Activated CD4-positive, alpha-beta memory T cell treated with anti-CD3 and anti-CD28 coated beads, Interleukin-2, amount 10 ng/mL, durations not matched to agents 7 days and 5 days (primary cell): Measurements from ENCODE around the gene PTPN21. TPM values are rescaled to one million over a fixed set of nuclear protein-coding genes. Genes with fewer than 3 reads are reported as not detected.

Source experiments
- CTCF ChIA-PET: fragments of 350-600 bp; sonication (Branson Sonifier 250); formaldehyde crosslinking; loops from one replicate; lab custom pipeline; 2021; ENCODE audit warnings: antibody characterized with exemption, inconsistent platforms; lab: Charles Lee
- POLR2A ChIA-PET: fragments of 350-600 bp; sonication (Branson Sonifier 250); formaldehyde crosslinking; loops from one replicate; lab custom pipeline; 2021; ENCODE audit warnings: antibody characterized with exemption; lab: Charles Lee
- DNase-seq: peaks from one replicate; pipeline ENCODE4 v3.0.0-alpha.2; 2020
- H3K27ac Mint-ChIP-seq: one replicate; pipeline ENCODE4 v1.8.0; 2021; ENCODE audit warnings: mild to moderate bottlenecking, mixed read lengths
- H3K27me3 Mint-ChIP-seq: one replicate; pipeline ENCODE4 v1.8.0; 2021; ENCODE audit warnings: mixed read lengths
- H3K36me3 Mint-ChIP-seq: one replicate; pipeline ENCODE4 v1.8.0; 2021; ENCODE audit warnings: low read depth, mixed read lengths
- H3K4me1 Mint-ChIP-seq: one replicate; pipeline ENCODE4 v1.8.0; 2021; ENCODE audit warnings: mixed read lengths
- H3K4me3 Mint-ChIP-seq: one replicate; pipeline ENCODE4 v1.8.0; 2021; ENCODE audit warnings: mild to moderate bottlenecking, mixed read lengths
- H3K9me3 Mint-ChIP-seq: one replicate; pipeline ENCODE4 v1.8.0; 2021; ENCODE audit warnings: mixed read lengths
- total RNA-seq, 2 experiments: library from RNA; stranded (reverse); gene quantifications; one replicate each; pipeline ENCODE4 v1.2.3, GENCODE V29; 2021

The PTPN21 gene
- total RNA-seq, 2 experiments from 2014 or later: not detected

GRCh38 chr14:88470542-88471440 is 84.0 kb downstream of the PTPN21 start:
- Mint-ChIP-seq H3K4me1 (no peaks in the 10 kb centered on the region), H3K4me3 (no peak overlapping the region), H3K27ac (no peak overlapping the region), H3K27me3 (no peaks in the 10 kb centered on the region), H3K9me3 (no peaks in the 10 kb centered on the region), H3K36me3 (no peaks in the 10 kb centered on the region)
- DNase-seq: no peak
- ChIA-PET POLR2A (no interaction called here), CTCF (interaction anchor here (0.6 kb wide), 1 partner anchor 281 kb away, joined by 3 read pairs; no protein-coding TSS in a partner anchor)

DNA sequence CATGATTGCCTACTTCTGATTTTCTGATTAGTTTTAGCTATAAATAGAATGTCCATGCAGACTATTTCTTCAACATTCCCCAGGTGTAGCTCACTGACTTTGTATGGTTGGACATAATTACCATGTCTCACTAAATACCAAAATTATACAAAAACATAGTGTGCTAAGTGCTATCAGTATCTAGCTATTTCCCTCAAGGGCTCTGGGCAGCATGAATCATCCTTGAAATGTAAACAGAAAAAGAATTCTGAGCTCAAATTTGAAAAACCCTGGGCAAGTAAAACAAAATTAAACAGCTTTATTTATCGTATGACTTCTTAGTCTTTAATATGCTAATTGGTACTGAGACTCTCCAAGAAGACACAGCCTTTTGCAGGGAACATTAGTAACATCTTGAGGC is 86.4 kb downstream of the PTPN21 start:
- no peak overlapping the region for H3K27ac Mint-ChIP-seq
- CTCF ChIA-PET: no interaction called here
- H3K4me3 Mint-ChIP-seq: no peak overlapping the region
- no peaks in the 10 kb centered on the region for H3K9me3 Mint-ChIP-seq
- no peaks in the 10 kb centered on the region for H3K4me1 Mint-ChIP-seq
- no peaks in the 10 kb centered on the region for H3K36me3 Mint-ChIP-seq
- POLR2A ChIA-PET: no interaction called here
- DNase-seq: no peak
- no peaks in the 10 kb centered on the region for H3K27me3 Mint-ChIP-seq

DNA sequence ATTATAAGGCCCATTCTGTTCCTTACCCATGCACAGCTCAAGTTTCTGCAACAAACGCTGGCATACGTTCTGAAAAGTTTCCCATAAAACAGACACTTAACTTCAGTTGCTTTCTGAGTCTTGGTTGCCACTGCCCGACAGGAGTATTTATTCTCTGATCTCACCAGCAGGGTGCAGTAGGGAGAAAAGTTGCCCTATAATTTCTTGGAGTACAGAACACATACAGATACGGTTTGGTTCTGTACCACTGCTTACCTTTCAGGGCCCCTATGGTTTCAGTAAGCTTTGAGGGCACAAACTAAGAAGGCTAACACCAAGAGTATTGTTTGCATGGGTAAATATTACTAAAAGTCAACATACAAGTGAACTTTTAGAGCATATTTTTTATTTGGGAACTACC is 91.5 kb downstream of the PTPN21 start:
- H3K36me3 Mint-ChIP-seq: peaks cover 6% of the 10 kb centered on the region
- H3K9me3 Mint-ChIP-seq: peaks cover 3% of the 10 kb centered on the region
- no peaks in the 10 kb centered on the region for H3K4me1 Mint-ChIP-seq
- CTCF ChIA-PET: no interaction called here
- no peak overlapping the region for H3K27ac Mint-ChIP-seq
- POLR2A ChIA-PET: no interaction called here
- H3K27me3 Mint-ChIP-seq: no peaks in the 10 kb centered on the region
- DNase-seq: no peak
- H3K4me3 Mint-ChIP-seq: no peak overlapping the region

- ChIA-PET POLR2A (no interaction called here), CTCF (no interaction called here)
- no peaks in the 10 kb centered on the region for H3K4me1 Mint-ChIP-seq
- no peak overlapping the region for H3K4me3 Mint-ChIP-seq
- H3K27me3 Mint-ChIP-seq: no peaks in the 10 kb centered on the region
- H3K27ac Mint-ChIP-seq: no peak overlapping the region
- no peak for DNase-seq
- H3K9me3 Mint-ChIP-seq: peaks cover 4% of the 10 kb centered on the region
- H3K36me3 Mint-ChIP-seq: peaks cover 8% of the 10 kb centered on the region
These were observed 99.9 kb downstream of the PTPN21 start for GRCh38 chr14:88454886-88455285.

DNA sequence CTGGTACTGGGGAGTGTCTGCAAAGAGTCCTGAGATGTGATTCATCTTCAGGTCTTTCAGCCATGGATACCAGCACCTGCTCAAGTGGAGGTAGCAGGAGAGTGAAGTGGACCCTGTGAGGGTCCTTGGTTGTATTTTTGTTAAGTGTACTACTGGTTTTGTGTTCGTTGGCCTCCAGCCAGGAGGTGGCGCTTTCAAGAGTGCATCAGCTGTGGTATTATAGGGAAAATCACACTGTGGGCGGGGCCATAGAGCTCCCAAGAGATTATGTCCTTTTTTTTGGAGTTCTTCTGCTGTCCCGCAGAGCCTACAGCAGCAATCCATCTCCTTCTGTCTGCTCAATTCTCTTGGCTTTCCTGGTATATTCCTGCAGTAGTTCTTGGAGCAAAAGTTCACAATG is 102.6 kb downstream of the PTPN21 start:
- no peak for DNase-seq
- no peak overlapping the region for H3K4me3 Mint-ChIP-seq
- peaks cover 10% of the 10 kb centered on the region for H3K36me3 Mint-ChIP-seq
- H3K4me1 Mint-ChIP-seq: no peaks in the 10 kb centered on the region
- no peak overlapping the region for H3K27ac Mint-ChIP-seq
- peaks cover 7% of the 10 kb centered on the region for H3K9me3 Mint-ChIP-seq
- ChIA-PET CTCF (no interaction called here), POLR2A (no interaction called here)
- no peaks in the 10 kb centered on the region for H3K27me3 Mint-ChIP-seq

GRCh38 chr14:88439088-88439487 is 115.7 kb downstream of the PTPN21 start:
- ChIA-PET CTCF (no interaction called here), POLR2A (no interaction called here)
- no peak overlapping the region for H3K4me3 Mint-ChIP-seq
- no peaks in the 10 kb centered on the region for H3K27me3 Mint-ChIP-seq
- no peaks in the 10 kb centered on the region for H3K36me3 Mint-ChIP-seq
- H3K4me1 Mint-ChIP-seq: no peaks in the 10 kb centered on the region
- no peaks in the 10 kb centered on the region for H3K9me3 Mint-ChIP-seq
- no peak for DNase-seq
- no peak overlapping the region for H3K27ac Mint-ChIP-seq

- Mint-ChIP-seq H3K27ac (no peak overlapping the region), H3K36me3 (no peaks in the 10 kb centered on the region), H3K4me3 (no peak overlapping the region), H3K4me1 (no peaks in the 10 kb centered on the region), H3K9me3 (no peaks in the 10 kb centered on the region), H3K27me3 (no peaks in the 10 kb centered on the region)
- CTCF ChIA-PET: no interaction called here
- DNase-seq: no peak
- POLR2A ChIA-PET: no interaction called here
These were observed 117.1 kb downstream of the PTPN21 start for GRCh38 chr14:88437658-88438057.

DNA sequence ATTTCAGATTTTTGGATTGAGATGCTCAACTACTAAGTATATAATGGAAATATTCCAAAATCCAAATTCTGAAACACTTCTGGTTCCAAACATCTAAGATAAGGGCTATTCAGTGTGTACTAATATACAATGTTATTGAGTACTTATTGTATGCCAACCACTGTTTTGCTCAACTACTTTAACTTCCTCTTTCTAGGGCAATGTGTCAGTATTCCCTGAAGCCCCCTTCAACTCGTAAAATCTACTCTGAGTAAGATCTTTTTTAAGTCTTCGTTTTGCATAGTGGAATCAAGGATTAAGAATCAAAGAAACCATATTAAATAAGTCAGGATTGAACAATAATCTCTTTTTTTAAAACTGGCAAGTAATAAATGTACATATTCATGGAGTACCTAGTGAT is 123.8 kb downstream of the PTPN21 start:
- Mint-ChIP-seq H3K27me3 (no peaks in the 10 kb centered on the region), H3K4me1 (no peaks in the 10 kb centered on the region), H3K9me3 (no peaks in the 10 kb centered on the region), H3K36me3 (no peaks in the 10 kb centered on the region), H3K27ac (no peak overlapping the region), H3K4me3 (no peak overlapping the region)
- CTCF ChIA-PET: no interaction called here
- no peak for DNase-seq
- POLR2A ChIA-PET: no interaction called here

GRCh38 chr14:88426271-88426670 is 128.5 kb downstream of the PTPN21 start:
- Mint-ChIP-seq H3K27ac (no peak overlapping the region), H3K4me1 (no peaks in the 10 kb centered on the region), H3K27me3 (no peaks in the 10 kb centered on the region), H3K36me3 (no peaks in the 10 kb centered on the region), H3K4me3 (no peak overlapping the region), H3K9me3 (no peaks in the 10 kb centered on the region)
- ChIA-PET CTCF (no interaction called here), POLR2A (no interaction called here)
- no peak for DNase-seq

DNA sequence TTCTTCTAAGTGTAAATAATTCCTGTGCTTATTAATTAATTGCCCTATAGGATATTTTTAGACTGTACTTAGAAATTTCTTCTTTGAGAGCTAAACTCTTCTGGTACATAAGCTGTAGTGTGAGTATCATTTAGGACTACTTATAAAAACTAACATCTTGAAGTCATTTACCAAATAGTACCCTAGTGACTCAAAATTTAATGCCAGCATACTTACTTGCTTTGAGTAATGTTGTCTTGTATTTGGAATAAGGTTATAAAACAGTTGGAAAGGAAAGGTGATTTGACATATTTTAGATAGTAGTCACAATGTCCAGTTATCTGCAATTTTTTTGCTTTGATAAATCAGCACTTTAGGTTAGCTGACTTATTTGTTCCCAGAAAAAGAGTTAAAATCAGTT is 130.2 kb downstream of the PTPN21 start:
- Mint-ChIP-seq H3K36me3 (no peaks in the 10 kb centered on the region), H3K9me3 (peaks cover 2% of the 10 kb centered on the region), H3K4me3 (no peak overlapping the region), H3K27me3 (no peaks in the 10 kb centered on the region), H3K4me1 (no peaks in the 10 kb centered on the region), H3K27ac (no peak overlapping the region)
- POLR2A ChIA-PET: no interaction called here
- CTCF ChIA-PET: no interaction called here
- DNase-seq: no peak

DNA sequence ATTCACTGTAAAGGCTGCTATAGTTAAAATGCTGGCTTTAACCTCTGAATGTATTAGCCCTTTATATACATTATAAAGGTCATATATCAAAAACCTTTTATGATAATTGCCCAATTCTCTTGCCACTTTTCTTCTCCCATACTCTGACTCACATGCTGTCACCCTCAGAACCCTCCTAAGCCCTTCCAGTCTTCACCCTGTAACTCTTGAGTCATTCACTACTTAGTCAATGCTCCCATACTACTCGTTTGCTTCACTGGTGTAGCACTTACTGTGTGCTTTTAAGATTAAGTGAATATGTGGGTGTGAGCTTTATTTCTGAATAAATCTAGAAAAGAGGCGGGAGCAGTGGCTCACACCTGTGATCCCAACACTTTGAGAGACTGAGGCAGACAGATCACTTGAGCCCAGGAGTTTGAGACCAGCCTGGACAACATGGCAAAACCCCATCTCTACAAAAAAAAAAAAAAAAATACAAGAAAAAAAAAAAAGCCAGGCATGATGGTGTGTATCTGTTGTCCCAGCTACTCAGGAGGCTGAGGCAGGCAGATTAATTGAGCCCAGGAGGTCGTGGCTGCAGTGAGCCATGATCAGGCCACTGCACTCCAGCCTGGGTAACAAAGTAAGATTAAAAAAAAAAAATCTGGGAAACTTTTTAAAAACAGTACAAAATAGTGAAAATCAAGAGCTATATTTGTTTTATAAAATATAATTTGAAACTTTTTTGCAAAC is 131.7 kb downstream of the PTPN21 start:
- H3K36me3 Mint-ChIP-seq: peaks cover 1% of the 10 kb centered on the region
- H3K4me3 Mint-ChIP-seq: no peak overlapping the region
- ChIA-PET CTCF (no interaction called here), POLR2A (no interaction called here)
- no peaks in the 10 kb centered on the region for H3K4me1 Mint-ChIP-seq
- H3K27me3 Mint-ChIP-seq: no peaks in the 10 kb centered on the region
- DNase-seq: no peak
- H3K27ac Mint-ChIP-seq: no peak overlapping the region
- peaks cover 2% of the 10 kb centered on the region for H3K9me3 Mint-ChIP-seq

DNA sequence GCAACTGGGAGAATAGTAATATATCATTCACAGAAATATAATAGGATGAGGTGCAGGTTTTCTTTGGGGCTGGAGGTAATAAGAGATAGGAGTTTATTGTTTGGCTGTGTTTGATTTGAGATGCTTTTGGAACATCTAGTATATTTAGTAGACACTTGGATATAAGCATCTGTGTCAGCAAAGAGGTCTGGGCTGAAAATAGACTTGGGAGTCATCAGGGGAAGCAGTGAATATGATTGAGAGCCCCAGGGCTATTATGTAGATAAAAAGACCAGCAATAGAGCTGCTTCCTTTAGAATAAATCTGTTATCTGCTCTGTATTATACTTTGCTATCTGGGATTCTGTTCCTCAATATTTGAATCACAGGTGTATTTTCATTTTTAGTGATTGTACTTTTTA is 132.8 kb downstream of the PTPN21 start:
- Mint-ChIP-seq H3K27me3 (no peaks in the 10 kb centered on the region), H3K36me3 (peaks cover 9% of the 10 kb centered on the region), H3K9me3 (peaks cover 8% of the 10 kb centered on the region), H3K4me1 (no peaks in the 10 kb centered on the region), H3K27ac (no peak overlapping the region), H3K4me3 (no peak overlapping the region)
- no peak for DNase-seq
- ChIA-PET POLR2A (no interaction called here), CTCF (no interaction called here)

GRCh38 chr14:88421286-88421685 is 133.5 kb downstream of the PTPN21 start:
- ChIA-PET POLR2A (no interaction called here), CTCF (no interaction called here)
- DNase-seq: no peak
- peaks cover 8% of the 10 kb centered on the region for H3K9me3 Mint-ChIP-seq
- H3K36me3 Mint-ChIP-seq: peaks cover 9% of the 10 kb centered on the region
- H3K27me3 Mint-ChIP-seq: no peaks in the 10 kb centered on the region
- H3K4me3 Mint-ChIP-seq: no peak overlapping the region
- no peak overlapping the region for H3K27ac Mint-ChIP-seq
- H3K4me1 Mint-ChIP-seq: no peaks in the 10 kb centered on the region
